Measurements from ENCODE around the gene TMEM190.
"Not testable (repeated sequence)": the region's sequence is repeated elsewhere in the genome, so short reads cannot be mapped to it uniquely, and the experiment has no call there.

The TMEM190 gene

DNA sequence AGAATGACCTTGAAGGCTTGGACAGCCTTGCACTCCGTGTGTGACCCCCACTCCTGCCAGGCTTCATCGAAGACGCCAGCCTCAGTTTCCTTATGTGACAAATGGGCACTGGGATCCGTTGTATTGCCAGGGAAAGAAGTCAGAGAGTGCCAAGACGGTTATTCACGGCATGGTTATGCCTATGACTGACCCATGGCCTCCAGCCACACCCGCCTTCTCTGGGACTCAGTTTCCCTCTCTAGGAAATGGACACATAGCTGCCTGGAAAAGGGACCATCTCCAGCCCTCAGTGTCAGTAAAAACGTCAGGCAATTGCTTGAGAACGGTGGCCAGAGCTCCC lies 31.9 kb downstream of the TMEM190 start:
- no peak for DNase-seq
- H3K4me1 Mint-ChIP-seq = peaks cover 25% of the 10 kb centered on the region
- peak overlapping the region; percentile 90 for H3K4me3 Mint-ChIP-seq
- peaks cover 32% of the 10 kb centered on the region for H3K9me3 Mint-ChIP-seq
- H3K36me3 Mint-ChIP-seq (ENCODE audit: low read depth) = peaks cover 43% of the 10 kb centered on the region
- peaks cover 24% of the 10 kb centered on the region for H3K27me3 Mint-ChIP-seq (ENCODE audit: low read depth, poor library complexity)
- TF ChIP-seq, protein P1, sequence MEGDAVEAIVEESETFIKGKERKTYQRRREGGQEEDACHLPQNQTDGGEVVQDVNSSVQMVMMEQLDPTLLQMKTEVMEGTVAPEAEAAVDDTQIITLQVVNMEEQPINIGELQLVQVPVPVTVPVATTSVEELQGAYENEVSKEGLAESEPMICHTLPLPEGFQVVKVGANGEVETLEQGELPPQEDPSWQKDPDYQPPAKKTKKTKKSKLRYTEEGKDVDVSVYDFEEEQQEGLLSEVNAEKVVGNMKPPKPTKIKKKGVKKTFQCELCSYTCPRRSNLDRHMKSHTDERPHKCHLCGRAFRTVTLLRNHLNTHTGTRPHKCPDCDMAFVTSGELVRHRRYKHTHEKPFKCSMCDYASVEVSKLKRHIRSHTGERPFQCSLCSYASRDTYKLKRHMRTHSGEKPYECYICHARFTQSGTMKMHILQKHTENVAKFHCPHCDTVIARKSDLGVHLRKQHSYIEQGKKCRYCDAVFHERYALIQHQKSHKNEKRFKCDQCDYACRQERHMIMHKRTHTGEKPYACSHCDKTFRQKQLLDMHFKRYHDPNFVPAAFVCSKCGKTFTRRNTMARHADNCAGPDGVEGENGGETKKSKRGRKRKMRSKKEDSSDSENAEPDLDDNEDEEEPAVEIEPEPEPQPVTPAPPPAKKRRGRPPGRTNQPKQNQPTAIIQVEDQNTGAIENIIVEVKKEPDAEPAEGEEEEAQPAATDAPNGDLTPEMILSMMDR (IDR thresholded peaks at IDR 0.05) = no peak
- H3K27ac Mint-ChIP-seq = peak overlapping the region; percentile 99

DNA sequence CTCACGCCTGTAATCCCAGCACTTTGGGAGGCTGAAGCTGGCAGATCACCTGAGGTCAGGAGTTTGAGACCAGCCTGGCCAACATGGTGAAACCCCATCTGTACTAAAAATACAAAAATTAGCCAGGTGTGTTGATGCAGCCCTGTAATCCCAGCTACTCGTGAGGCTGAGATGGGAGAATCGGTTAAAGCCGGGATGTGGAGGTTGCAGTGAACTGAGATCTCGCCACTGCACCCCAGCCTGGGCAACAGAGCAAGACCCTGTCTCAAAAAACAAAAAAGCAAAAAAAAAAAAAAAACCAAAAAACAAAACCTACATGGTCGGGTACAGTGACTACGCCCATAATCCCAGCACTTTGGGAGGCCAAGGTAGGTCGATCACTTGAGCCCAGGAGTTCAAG lies 32.6 kb downstream of the TMEM190 start:
- Mint-ChIP-seq H3K4me1 (peaks cover 19% of the 10 kb centered on the region), H3K27me3 (ENCODE audit: low read depth, poor library complexity) (peaks cover 24% of the 10 kb centered on the region), H3K36me3 (ENCODE audit: low read depth) (peaks cover 36% of the 10 kb centered on the region), H3K9me3 (peaks cover 32% of the 10 kb centered on the region)
- DNase-seq, H3K4me3 Mint-ChIP-seq, H3K27ac Mint-ChIP-seq: not testable (repeated sequence)

GRCh38 chr19:55410168-55410567 lies 33.5 kb downstream of the TMEM190 start:
- Mint-ChIP-seq H3K27me3 (ENCODE audit: low read depth, poor library complexity) (peaks cover 32% of the 10 kb centered on the region), H3K36me3 (ENCODE audit: low read depth) (peaks cover 35% of the 10 kb centered on the region), H3K4me3 (no peak overlapping the region), H3K27ac (no peak overlapping the region), H3K4me1 (peaks cover 19% of the 10 kb centered on the region), H3K9me3 (peaks cover 32% of the 10 kb centered on the region)
- TF ChIP-seq, protein P1 (IDR thresholded peaks at IDR 0.05) = no peak
- no peak for DNase-seq

GRCh38 chr19:55418185-55418584 lies 41.6 kb downstream of the TMEM190 start:
- Mint-ChIP-seq H3K36me3 (ENCODE audit: low read depth) (no peaks in the 10 kb centered on the region), H3K27ac (no peak overlapping the region), H3K9me3 (no peaks in the 10 kb centered on the region), H3K4me1 (peaks cover 6% of the 10 kb centered on the region), H3K4me3 (no peak overlapping the region), H3K27me3 (ENCODE audit: low read depth, poor library complexity) (peaks cover 66% of the 10 kb centered on the region)
- TF ChIP-seq, protein P1 (IDR thresholded peaks at IDR 0.05) = peak; percentile 65
- DNase-seq = peak; percentile 62

DNA sequence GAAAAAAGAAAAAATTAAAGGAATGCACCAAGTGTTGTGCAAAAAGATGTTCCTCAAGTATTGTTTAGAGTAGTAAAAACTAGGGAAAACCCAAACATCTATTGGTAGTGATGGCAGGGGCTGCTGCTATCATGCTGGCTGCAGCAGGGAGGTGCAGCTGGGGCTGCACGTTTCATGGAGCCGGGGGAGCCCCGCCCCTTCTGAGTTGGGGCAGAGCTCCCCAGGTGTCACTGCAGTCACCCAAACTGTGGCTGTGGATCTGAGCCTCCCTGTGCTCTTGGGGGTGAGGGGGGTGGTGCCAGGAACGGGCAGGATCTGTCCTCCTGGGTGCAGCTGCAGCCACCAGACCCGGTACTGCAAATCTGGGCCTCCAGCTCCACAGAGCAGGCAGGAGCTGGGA lies 42.5 kb downstream of the TMEM190 start:
- H3K27me3 Mint-ChIP-seq (ENCODE audit: low read depth, poor library complexity) = peaks cover 70% of the 10 kb centered on the region

GRCh38 chr19:55419624-55420236 lies 43.1 kb downstream of the TMEM190 start:
- TF ChIP-seq, protein P1 (IDR thresholded peaks at IDR 0.05) = no peak
- peaks cover 70% of the 10 kb centered on the region for H3K27me3 Mint-ChIP-seq (ENCODE audit: low read depth, poor library complexity)
- DNase-seq = no peak
- peaks cover 6% of the 10 kb centered on the region for H3K4me1 Mint-ChIP-seq
- no peak overlapping the region for H3K27ac Mint-ChIP-seq
- H3K36me3 Mint-ChIP-seq (ENCODE audit: low read depth) = no peaks in the 10 kb centered on the region
- no peak overlapping the region for H3K4me3 Mint-ChIP-seq
- no peaks in the 10 kb centered on the region for H3K9me3 Mint-ChIP-seq

More for the DNA sequence above, 42.5 kb downstream of the TMEM190 start:
- H3K36me3 Mint-ChIP-seq (ENCODE audit: low read depth) = no peaks in the 10 kb centered on the region
- TF ChIP-seq, protein P1 (IDR thresholded peaks at IDR 0.05) = no peak
- H3K27ac Mint-ChIP-seq = no peak overlapping the region
- no peaks in the 10 kb centered on the region for H3K9me3 Mint-ChIP-seq
- no peak overlapping the region for H3K4me3 Mint-ChIP-seq
- peaks cover 6% of the 10 kb centered on the region for H3K4me1 Mint-ChIP-seq
- DNase-seq = no peak

DNA sequence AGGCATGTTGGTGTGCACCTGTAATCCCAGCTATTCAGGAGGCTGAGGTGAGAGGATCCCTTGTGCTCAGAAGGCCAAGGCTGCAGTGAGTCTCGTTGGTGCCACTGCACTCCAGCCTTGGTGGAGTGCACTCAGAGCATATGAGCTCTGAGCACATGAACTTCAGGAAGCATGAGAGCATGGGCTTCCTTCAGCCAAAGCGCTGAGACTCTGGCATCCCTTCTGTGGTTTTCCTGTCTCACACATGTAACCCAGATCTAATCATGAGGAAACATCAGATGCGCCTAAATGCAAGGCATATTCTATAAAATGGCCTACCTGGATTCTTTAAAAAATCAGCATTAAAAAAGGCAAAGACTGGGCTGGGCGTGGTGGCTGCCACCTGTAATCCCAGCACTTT lies 44.7 kb downstream of the TMEM190 start:
- not testable (repeated sequence) for H3K27ac Mint-ChIP-seq

More for the DNA sequence above, 44.7 kb downstream of the TMEM190 start:
- peaks cover 78% of the 10 kb centered on the region for H3K27me3 Mint-ChIP-seq (ENCODE audit: low read depth, poor library complexity)
- H3K4me3 Mint-ChIP-seq; DNase-seq; H3K4me1 Mint-ChIP-seq; H3K9me3 Mint-ChIP-seq; H3K36me3 Mint-ChIP-seq (ENCODE audit: low read depth): not testable (repeated sequence)

Measured in nephron progenitor cell (in vitro differentiated cells).